MM.1S (cell line): ENCODE data around the gene SEMA6A.

Experiments used
- EZH2 ChIP-seq: fragments of 300-600 bp; sonication (generic); optimal IDR thresholded peaks from 2 replicates; pipeline ENCODE3; 2017; ENCODE audit warnings: low read depth, mild to moderate bottlenecking, antibody characterized with exemption, low read length, mixed read lengths
- TF ChIP-seq, protein P1 (sequence below): fragments of 300-600 bp; sonication (generic); IDR thresholded peaks from 2 replicates; pipeline ENCODE4 v1.5.1; 2016; ENCODE audit warnings: antibody characterized with exemption, low read length, mixed read lengths

DNA sequence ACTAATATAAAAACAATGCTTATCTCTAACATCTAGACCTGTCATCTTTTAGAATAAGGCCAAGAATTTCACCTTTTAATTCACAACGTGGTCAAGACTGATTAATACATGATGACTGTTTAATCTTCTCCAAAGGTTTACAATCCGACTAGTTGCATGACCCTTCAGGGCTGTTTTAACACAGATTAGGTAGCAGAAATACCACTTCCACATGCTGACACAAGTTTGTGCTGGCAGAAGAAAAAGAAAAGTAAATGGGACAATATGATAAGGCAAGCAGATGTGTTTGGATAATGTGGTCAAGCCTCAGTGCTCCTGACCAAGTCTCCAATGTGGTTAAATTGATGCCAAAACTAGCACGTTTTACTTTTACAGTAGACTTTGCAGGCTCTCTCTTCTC lies 31.1 kb downstream of the SEMA6A start:
- TF ChIP-seq, protein P1, sequence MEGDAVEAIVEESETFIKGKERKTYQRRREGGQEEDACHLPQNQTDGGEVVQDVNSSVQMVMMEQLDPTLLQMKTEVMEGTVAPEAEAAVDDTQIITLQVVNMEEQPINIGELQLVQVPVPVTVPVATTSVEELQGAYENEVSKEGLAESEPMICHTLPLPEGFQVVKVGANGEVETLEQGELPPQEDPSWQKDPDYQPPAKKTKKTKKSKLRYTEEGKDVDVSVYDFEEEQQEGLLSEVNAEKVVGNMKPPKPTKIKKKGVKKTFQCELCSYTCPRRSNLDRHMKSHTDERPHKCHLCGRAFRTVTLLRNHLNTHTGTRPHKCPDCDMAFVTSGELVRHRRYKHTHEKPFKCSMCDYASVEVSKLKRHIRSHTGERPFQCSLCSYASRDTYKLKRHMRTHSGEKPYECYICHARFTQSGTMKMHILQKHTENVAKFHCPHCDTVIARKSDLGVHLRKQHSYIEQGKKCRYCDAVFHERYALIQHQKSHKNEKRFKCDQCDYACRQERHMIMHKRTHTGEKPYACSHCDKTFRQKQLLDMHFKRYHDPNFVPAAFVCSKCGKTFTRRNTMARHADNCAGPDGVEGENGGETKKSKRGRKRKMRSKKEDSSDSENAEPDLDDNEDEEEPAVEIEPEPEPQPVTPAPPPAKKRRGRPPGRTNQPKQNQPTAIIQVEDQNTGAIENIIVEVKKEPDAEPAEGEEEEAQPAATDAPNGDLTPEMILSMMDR, result no peak
- no peak for TF ChIP-seq EZH2
